K562 (cell line): Measurements from ENCODE around the gene CAV1. TPM values are rescaled to one million over a fixed set of nuclear protein-coding genes. Genes with fewer than 3 reads are reported as not detected.

ENCODE experiments used
- E2F3 ChIP-seq: fragments of 250-450 bp; sonication (Bioruptor Pico); IDR thresholded peaks from 2 replicates; pipeline ENCODE4 v1.4.0; 2020; ENCODE audit warnings: mild to moderate bottlenecking
- ELF2 ChIP-seq: fragments of 250-450 bp; sonication (Bioruptor Pico); IDR thresholded peaks from 2 replicates; pipeline ENCODE4 v1.5.0; 2021; ENCODE audit warnings: mild to moderate bottlenecking
- FOXA3 ChIP-seq, 2 experiments: fragments of 450-650 bp in 1 of 2; sonication (generic) in 1 of 2; formaldehyde crosslinking; IDR thresholded peaks in 1 of 2; conservative IDR thresholded peaks in 1 of 2; 2 replicates each; pipeline versions ENCODE4 v1.4.0 to v1.8.0; 2020 to 2022; ENCODE audit warnings: mild to moderate bottlenecking in 2 of 2, missing genetic modification reagents in 1 of 2
- MGA ChIP-seq: fragments of 450-650 bp; IDR thresholded peaks from 2 replicates; pipeline ENCODE4 v1.6.1; 2016; ENCODE audit warnings: mild to moderate bottlenecking, moderate library complexity
- THAP12 ChIP-seq: fragments of 250-450 bp; sonication (Bioruptor Pico); IDR thresholded peaks from 2 replicates; pipeline ENCODE4 v1.9.0; 2021; ENCODE audit warnings: mild to moderate bottlenecking, inconsistent platforms
- ZBTB5 ChIP-seq: fragments of 450-650 bp; IDR thresholded peaks from 2 replicates; pipeline ENCODE4 v1.6.1; 2017; ENCODE audit warnings: antibody characterized with exemption
- ZNF212 ChIP-seq: fragments of 450-650 bp; formaldehyde crosslinking; IDR thresholded peaks from 2 replicates; pipeline ENCODE4 v1.4.0; 2020; ENCODE audit warnings: mild to moderate bottlenecking
- ZNF280A ChIP-seq: fragments of 450-650 bp; IDR thresholded peaks from 2 replicates; pipeline ENCODE4 v1.6.1; 2018; ENCODE audit warnings: mild to moderate bottlenecking, low read depth; ENCODE audit not compliant: partially characterized antibody
- polyA plus RNA-seq, 8 experiments: library from polyadenylated mRNA; depleted of rRNA in 4 of 8; stranded (reverse) in 5 of 8; unstranded in 3 of 8; fragments of >200 nt; fragmentation: Nextera tagmentation in 2 of 8; fragmentation: Illumina TruSeq in 1 of 8; extraction: Ambion mirVana in 2 of 8; extraction: Trizol in 1 of 8; gene quantifications; 2 replicates each; pipeline versions ENCODE4 v1.2.1 to v1.2.3, GENCODE V29; 2011 to 2014; ENCODE audit warnings: inconsistent platforms in 1 of 8, missing spikeins in 1 of 8
- total RNA-seq, 7 experiments: library from RNA; depleted of rRNA in 6 of 7; stranded (reverse); fragments of >200 nt in 6 of 7; fragmentation: Illumina TruSeq in 2 of 7; extraction: Trizol in 2 of 7; gene quantifications; 2 replicates each; pipeline versions ENCODE4 v1.2.1 to v1.2.3, GENCODE V29; 2011 to 2021; ENCODE audit warnings: low replicate concordance in 1 of 7

CAV1 gene
- total and polyA plus RNA-seq, 9 of the 15 experiments (the other 6 are each of a cell fraction or from before 2014, with no cell fraction given) = 0.08 to 1.5 (median 0.63) TPM

- TF ChIP-seq ZBTB5 (no peak), ELF2 (CRISPR knock-in tag) (no peak), THAP12 (no peak), FOXA3 (CRISPR knock-in tag; conservative IDR thresholded peaks at IDR 0.05 in 1 of 2, IDR thresholded peaks at IDR 0.05 in 1 of 2) (0 out of 4 replicates have a peak, but pooled peaks of 1 of the 2 experiments have one; percentile 21), MGA (no peak), E2F3 (CRISPR knock-in tag) (no peak), ZNF212 (CRISPR knock-in tag) (no peak), ZNF280A (no peak)
Observed at GRCh38 chr7:116491887-116492653, 32.8 kb upstream of the CAV1 start (continued).
